Measurements from ENCODE around the gene SLC5A12.
A peak's percentile ranks its signal among the peaks of the same experiment; 100 is the strongest.

SLC5A12 gene

DNA sequence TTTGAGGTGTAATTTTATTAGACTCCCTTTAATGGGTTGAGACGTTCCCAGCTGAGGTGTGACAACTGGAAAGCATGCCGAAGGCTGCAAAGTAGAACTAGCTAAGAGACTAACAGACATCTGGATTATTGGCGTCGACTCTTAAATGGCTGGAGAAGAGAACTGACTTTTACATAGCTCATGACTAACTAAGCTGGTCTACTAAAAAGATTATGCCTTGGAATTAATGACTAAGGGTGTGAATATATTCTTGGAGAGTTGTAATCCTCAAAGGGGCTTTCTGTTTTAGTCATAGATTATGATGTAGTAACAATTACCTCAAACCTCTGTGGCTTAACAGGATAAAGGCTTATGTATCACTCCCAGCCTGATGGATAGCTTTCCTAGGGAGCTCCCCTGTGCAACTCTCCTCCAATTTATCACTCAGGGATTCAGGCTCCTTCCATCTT is 39.5 kb upstream of the SLC5A12 start:
- no peak for TF ChIP-seq ISL1 (CRISPR knock-in tag; IDR thresholded peaks at IDR 0.05)
- TF ChIP-seq ZFP30 (CRISPR knock-in tag; IDR thresholded peaks at IDR 0.05): no peak
- no peak for TF ChIP-seq TCF4 (CRISPR knock-in tag; IDR thresholded peaks at IDR 0.05; ENCODE audit: borderline replicate concordance)
- no peak for TF ChIP-seq OSR1 (CRISPR knock-in tag; IDR thresholded peaks at IDR 0.05)
- TF ChIP-seq, protein P1, sequence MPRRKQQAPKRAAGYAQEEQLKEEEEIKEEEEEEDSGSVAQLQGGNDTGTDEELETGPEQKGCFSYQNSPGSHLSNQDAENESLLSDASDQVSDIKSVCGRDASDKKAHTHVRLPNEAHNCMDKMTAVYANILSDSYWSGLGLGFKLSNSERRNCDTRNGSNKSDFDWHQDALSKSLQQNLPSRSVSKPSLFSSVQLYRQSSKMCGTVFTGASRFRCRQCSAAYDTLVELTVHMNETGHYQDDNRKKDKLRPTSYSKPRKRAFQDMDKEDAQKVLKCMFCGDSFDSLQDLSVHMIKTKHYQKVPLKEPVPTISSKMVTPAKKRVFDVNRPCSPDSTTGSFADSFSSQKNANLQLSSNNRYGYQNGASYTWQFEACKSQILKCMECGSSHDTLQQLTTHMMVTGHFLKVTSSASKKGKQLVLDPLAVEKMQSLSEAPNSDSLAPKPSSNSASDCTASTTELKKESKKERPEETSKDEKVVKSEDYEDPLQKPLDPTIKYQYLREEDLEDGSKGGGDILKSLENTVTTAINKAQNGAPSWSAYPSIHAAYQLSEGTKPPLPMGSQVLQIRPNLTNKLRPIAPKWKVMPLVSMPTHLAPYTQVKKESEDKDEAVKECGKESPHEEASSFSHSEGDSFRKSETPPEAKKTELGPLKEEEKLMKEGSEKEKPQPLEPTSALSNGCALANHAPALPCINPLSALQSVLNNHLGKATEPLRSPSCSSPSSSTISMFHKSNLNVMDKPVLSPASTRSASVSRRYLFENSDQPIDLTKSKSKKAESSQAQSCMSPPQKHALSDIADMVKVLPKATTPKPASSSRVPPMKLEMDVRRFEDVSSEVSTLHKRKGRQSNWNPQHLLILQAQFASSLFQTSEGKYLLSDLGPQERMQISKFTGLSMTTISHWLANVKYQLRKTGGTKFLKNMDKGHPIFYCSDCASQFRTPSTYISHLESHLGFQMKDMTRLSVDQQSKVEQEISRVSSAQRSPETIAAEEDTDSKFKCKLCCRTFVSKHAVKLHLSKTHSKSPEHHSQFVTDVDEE (CRISPR knock-in tag; IDR thresholded peaks at IDR 0.05): no peak
- TF ChIP-seq ZNF8 (CRISPR knock-in tag; IDR thresholded peaks at IDR 0.05): no peak
- TF ChIP-seq, protein P2, sequence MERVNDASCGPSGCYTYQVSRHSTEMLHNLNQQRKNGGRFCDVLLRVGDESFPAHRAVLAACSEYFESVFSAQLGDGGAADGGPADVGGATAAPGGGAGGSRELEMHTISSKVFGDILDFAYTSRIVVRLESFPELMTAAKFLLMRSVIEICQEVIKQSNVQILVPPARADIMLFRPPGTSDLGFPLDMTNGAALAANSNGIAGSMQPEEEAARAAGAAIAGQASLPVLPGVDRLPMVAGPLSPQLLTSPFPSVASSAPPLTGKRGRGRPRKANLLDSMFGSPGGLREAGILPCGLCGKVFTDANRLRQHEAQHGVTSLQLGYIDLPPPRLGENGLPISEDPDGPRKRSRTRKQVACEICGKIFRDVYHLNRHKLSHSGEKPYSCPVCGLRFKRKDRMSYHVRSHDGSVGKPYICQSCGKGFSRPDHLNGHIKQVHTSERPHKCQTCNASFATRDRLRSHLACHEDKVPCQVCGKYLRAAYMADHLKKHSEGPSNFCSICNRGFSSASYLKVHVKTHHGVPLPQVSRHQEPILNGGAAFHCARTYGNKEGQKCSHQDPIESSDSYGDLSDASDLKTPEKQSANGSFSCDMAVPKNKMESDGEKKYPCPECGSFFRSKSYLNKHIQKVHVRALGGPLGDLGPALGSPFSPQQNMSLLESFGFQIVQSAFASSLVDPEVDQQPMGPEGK (CRISPR knock-in tag; IDR thresholded peaks at IDR 0.05; ENCODE audit: borderline replicate concordance): no peak
- TF ChIP-seq PPARA (CRISPR knock-in tag; IDR thresholded peaks at IDR 0.05; ENCODE audit: borderline replicate concordance): no peak
- no peak for TF ChIP-seq CREB5 (CRISPR knock-in tag; IDR thresholded peaks at IDR 0.05; ENCODE audit: low read depth)
- no peak for TF ChIP-seq SNAI2 (CRISPR knock-in tag; IDR thresholded peaks at IDR 0.05)
- TF ChIP-seq GLIS3 (CRISPR knock-in tag; IDR thresholded peaks at IDR 0.05): no peak
- no peak for TF ChIP-seq BACH2 (CRISPR knock-in tag; IDR thresholded peaks at IDR 0.05; ENCODE audit: borderline replicate concordance)
- TF ChIP-seq ZNF70 (CRISPR knock-in tag; IDR thresholded peaks at IDR 0.05): no peak
- TF ChIP-seq CSDC2 (CRISPR knock-in tag; IDR thresholded peaks at IDR 0.05): no peak
- no peak for ATAC-seq

GRCh38 chr11:26757995-26758394 is 36.1 kb upstream of the SLC5A12 start:
- no peak for TF ChIP-seq TOX (CRISPR knock-in tag; IDR thresholded peaks at IDR 0.05; ENCODE audit: borderline replicate concordance)
- no peak for TF ChIP-seq GLIS3 (CRISPR knock-in tag; IDR thresholded peaks at IDR 0.05)
- no peak for TF ChIP-seq ZFP3 (CRISPR knock-in tag; IDR thresholded peaks at IDR 0.05)
- no peak for TF ChIP-seq CREB5 (CRISPR knock-in tag; IDR thresholded peaks at IDR 0.05; ENCODE audit: low read depth)
- no peak for TF ChIP-seq CSRNP3 (CRISPR knock-in tag; IDR thresholded peaks at IDR 0.05)

DNA sequence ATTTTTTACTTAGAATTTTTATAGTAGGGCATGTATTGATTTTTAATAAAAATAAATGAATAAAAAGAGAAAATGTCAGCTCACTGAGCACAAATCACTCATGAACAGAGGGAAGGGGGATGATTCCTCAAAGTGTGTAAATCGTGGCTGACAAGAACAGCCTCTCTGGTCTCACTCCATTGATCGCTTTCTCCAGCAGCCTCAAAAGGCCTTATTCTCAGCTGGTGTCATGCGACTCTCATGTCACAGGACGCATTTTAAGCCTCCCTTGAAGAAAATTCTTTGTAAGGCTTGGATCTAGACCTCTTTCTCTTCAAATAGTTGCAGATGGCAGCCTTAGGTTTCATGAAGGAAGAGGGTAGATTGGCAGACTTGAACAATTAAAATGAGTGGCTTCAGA is 33.9 kb upstream of the SLC5A12 start:
- no peak for TF ChIP-seq ZFP30 (CRISPR knock-in tag; IDR thresholded peaks at IDR 0.05)
- no peak for ATAC-seq

More at GRCh38 chr11:26757995-26758394, 36.1 kb upstream of the SLC5A12 start:
- ATAC-seq: no peak

- ATAC-seq: peak; percentile 99
- TF ChIP-seq, protein P2 (CRISPR knock-in tag; IDR thresholded peaks at IDR 0.05; ENCODE audit: borderline replicate concordance): no peak
- no peak for TF ChIP-seq POU6F1 (CRISPR knock-in tag; IDR thresholded peaks at IDR 0.05; ENCODE audit: borderline replicate concordance, low read depth)
- TF ChIP-seq ZNF70 (CRISPR knock-in tag; IDR thresholded peaks at IDR 0.05): no peak
- TF ChIP-seq ZNF8 (CRISPR knock-in tag; IDR thresholded peaks at IDR 0.05): no peak
- no peak for TF ChIP-seq ESRRG (CRISPR knock-in tag; IDR thresholded peaks at IDR 0.05)
- no peak for TF ChIP-seq ZFP3 (CRISPR knock-in tag; IDR thresholded peaks at IDR 0.05)
- no peak for TF ChIP-seq CREB5 (CRISPR knock-in tag; IDR thresholded peaks at IDR 0.05; ENCODE audit: low read depth)
- no peak for TF ChIP-seq SNAI2 (CRISPR knock-in tag; IDR thresholded peaks at IDR 0.05)
- TF ChIP-seq ZNF565 (CRISPR knock-in tag; conservative IDR thresholded peaks at IDR 0.05; ENCODE audit: low read depth): no peak
- no peak for TF ChIP-seq BACH2 (CRISPR knock-in tag; IDR thresholded peaks at IDR 0.05; ENCODE audit: borderline replicate concordance)
Measured at GRCh38 chr11:26753723-26754504, 32.1 kb upstream of the SLC5A12 start.

All from SK-N-SH treated with all-trans-retinoic acid at 6 μM for 48 hours (cell line).